GM23338 (cell line): Measurements from ENCODE around the gene EHD1. TPM values are rescaled to one million over a fixed set of nuclear protein-coding genes. Genes with fewer than 3 reads are reported as not detected.

Experiments
- ATAC-seq: fragments of 200-7000 bp; cut with Tn5 transposase; 3 replicates; pipeline ENCODE4 v1.9.1; 2020
- DNase-seq: peaks from one replicate; pipeline ENCODE4 v3.0.0-alpha.2; 2015; ENCODE audit warnings: low spot score
- H2AFZ ChIP-seq: fragments of 200-600 bp; sonication (generic); 2 replicates; pipeline ENCODE4 v1.8.0; 2016; ENCODE audit warnings: antibody characterized with exemption, mild to moderate bottlenecking, moderate library complexity
- H3F3A ChIP-seq: fragments of 200-600 bp; sonication (generic); replicated peaks from 2 replicates; pipeline ENCODE4 v1.8.0; 2017; ENCODE audit warnings: antibody characterized with exemption, mixed run types, low read depth
- H3K27ac ChIP-seq: fragments of 200-600 bp; sonication (generic); 2 replicates; pipeline ENCODE4 v1.6.1; 2016; ENCODE audit warnings: low read depth
- H3K27me3 ChIP-seq: fragments of 200-600 bp; sonication (generic); 2 replicates; pipeline ENCODE4 v1.8.0; 2016; ENCODE audit warnings: mild to moderate bottlenecking, mixed run types, moderate library complexity; ENCODE audit not compliant: insufficient read depth
- H3K36me3 ChIP-seq: fragments of 200-600 bp; sonication (generic); 2 replicates; pipeline ENCODE4 v1.8.0; 2016; ENCODE audit warnings: mild to moderate bottlenecking; ENCODE audit not compliant: insufficient read depth
- H3K4me1 ChIP-seq: fragments of 200-600 bp; sonication (generic); 2 replicates; pipeline ENCODE4 v1.8.0; 2016; ENCODE audit warnings: mild to moderate bottlenecking, moderate library complexity; ENCODE audit not compliant: insufficient read depth
- H3K4me2 ChIP-seq: fragments of 200-600 bp; sonication (generic); 2 replicates; pipeline ENCODE4 v1.7.1; 2017; ENCODE audit warnings: mixed run types
- H3K4me3 ChIP-seq: fragments of 200-600 bp; sonication (generic); 2 replicates; pipeline ENCODE4 v1.6.1; 2016; ENCODE audit warnings: mixed run types
- H3K79me2 ChIP-seq: fragments of 200-600 bp; sonication (generic); replicated peaks from 2 replicates; pipeline ENCODE4 v1.8.0; 2017; ENCODE audit warnings: mild to moderate bottlenecking; ENCODE audit not compliant: insufficient read depth
- H3K9me2 ChIP-seq: fragments of 200-600 bp; sonication (generic); 2 replicates; pipeline ENCODE4 v1.8.0; 2017; ENCODE audit not compliant: insufficient read depth
- H4K20me1 ChIP-seq: fragments of 200-600 bp; sonication (generic); replicated peaks from 2 replicates; pipeline ENCODE4 v1.8.0; 2017; ENCODE audit warnings: mild to moderate bottlenecking; ENCODE audit not compliant: insufficient read depth
- H3K27ac Mint-ChIP-seq: 2 replicates; pipeline ENCODE4 v1.8.0; 2020; ENCODE audit warnings: inconsistent platforms, mild to moderate bottlenecking, moderate library complexity, mixed read lengths
- H3K27me3 Mint-ChIP-seq: 3 replicates; pipeline ENCODE4 v1.8.0; 2022; ENCODE audit warnings: low read depth, mild to moderate bottlenecking, moderate library complexity, mixed read lengths, inconsistent platforms; ENCODE audit not compliant: insufficient read depth, poor library complexity
- H3K36me3 Mint-ChIP-seq: 3 replicates; pipeline ENCODE4 v1.8.0; 2021; ENCODE audit warnings: low read depth, mild to moderate bottlenecking, inconsistent platforms, moderate library complexity, mixed read lengths
- H3K4me1 Mint-ChIP-seq: 3 replicates; pipeline ENCODE4 v1.8.0; 2020; ENCODE audit warnings: mild to moderate bottlenecking, inconsistent platforms, mixed read lengths
- H3K4me3 Mint-ChIP-seq: 3 replicates; pipeline ENCODE4 v1.8.0; 2021; ENCODE audit warnings: moderate library complexity, mild to moderate bottlenecking, inconsistent platforms, mixed read lengths
- H3K9me3 Mint-ChIP-seq: 3 replicates; pipeline ENCODE4 v1.8.0; 2020; ENCODE audit warnings: moderate library complexity, mild to moderate bottlenecking, inconsistent platforms, mixed read lengths
- CREB1 ChIP-seq: fragments of 250-450 bp; sonication (Bioruptor Pico); IDR thresholded peaks from 2 replicates; pipeline ENCODE4 v1.5.0; 2020; ENCODE audit warnings: low read depth, mild to moderate bottlenecking, moderate library complexity
- POLR2AphosphoS5 ChIP-seq: IDR thresholded peaks from 2 replicates; pipeline ENCODE4 v1.6.1; 2016; ENCODE audit warnings: antibody characterized with exemption, low read depth
- STAT1 ChIP-seq: IDR thresholded peaks from one replicate; pipeline ENCODE4 v1.6.1; 2016; ENCODE audit warnings: antibody characterized with exemption; ENCODE audit not compliant: unreplicated experiment
- ZNF462 ChIP-seq: fragments of 250-450 bp; sonication (Bioruptor Pico); IDR thresholded peaks from 2 replicates; pipeline ENCODE4 v1.5.0; 2020; ENCODE audit warnings: mild to moderate bottlenecking, moderate library complexity
- polyA plus RNA-seq: library from polyadenylated mRNA; unstranded; fragments of >200 nt; fragmentation: Nextera tagmentation; extraction: Ambion mirVana; gene quantifications from 2 replicates; pipeline ENCODE4 v1.2.1, GENCODE V29; 2016
- total RNA-seq: library from RNA; depleted of rRNA; stranded (reverse); fragments of >200 nt; shearing (Covaris generic); gene quantifications from 2 replicates; pipeline ENCODE4 v1.2.3, GENCODE V29; 2014

EHD1 gene
- total and polyA plus RNA-seq, 2 experiments from 2014 or later = 16.7 to 69.7 TPM

DNA sequence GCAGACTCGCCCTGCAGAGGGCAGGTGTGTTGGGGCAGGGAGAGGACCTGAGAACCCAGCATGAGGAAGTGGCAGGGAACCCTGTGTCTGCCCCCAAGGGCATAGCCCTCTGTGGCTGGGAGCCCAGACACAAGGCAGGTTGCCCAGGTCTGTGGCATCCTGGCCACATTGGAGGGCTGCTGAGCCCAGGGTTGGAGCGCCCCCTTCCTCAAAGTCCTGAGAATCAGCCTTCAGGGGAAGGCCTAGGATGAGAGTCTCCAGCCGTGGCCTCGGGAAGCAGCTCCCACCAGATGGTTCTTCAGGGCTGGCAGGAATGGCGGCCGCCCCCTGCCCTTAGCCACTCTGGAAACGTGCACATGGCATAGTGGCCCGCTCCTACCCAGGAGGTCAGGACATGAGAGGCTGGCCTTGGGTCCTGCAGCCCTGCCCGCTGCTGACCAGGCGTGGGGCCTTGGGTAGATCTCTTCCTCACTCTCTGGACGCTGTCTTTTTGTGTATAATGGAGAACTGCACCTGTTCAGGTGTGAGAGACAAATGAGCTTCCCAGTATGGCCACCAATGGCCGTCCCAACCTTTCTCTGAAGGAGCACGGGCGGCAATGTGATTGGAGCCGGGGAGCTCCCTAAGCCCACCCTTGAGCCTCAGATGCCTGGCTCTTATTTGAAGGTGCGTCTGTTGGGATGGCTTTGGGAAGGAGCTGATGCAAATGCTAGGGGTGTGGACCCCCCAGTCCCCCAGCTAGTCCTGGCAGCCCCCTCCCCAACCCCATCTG lies 29.4 kb downstream of the EHD1 start (continued):
- no peak for TF ChIP-seq ZNF462 (CRISPR knock-in tag)

DNA sequence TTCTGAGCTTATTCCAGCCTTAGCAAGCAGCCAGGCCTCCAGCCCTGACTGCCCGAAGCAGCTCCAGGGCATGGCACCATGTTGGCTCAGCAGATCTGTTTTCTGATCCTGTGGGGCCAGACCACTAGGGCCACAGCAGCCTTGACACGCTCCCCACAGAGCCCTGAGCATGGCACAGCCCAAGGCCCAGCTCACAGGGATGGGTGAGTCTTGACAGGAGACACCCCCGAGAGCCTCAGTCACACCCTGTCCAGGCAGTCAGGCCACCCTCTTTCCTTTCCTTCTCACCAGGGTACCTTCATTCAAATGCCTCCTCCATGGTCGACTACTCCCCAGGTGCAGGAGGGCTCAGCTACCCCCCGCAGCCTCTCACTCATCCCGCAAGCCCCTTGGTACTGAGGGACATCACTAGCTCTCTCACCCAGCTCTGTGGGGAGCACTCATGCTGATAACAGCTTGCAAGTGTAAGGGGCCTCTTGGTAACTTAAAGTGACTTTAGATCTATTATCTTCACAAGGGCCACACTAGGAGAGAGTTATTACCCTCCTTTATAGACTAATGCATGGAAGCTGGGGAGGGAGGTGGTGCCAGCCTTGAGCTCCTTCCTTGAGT lies 30.1 kb downstream of the EHD1 start:
- ATAC-seq = no peak
- no peaks in the 10 kb centered on the region for H3K9me3 Mint-ChIP-seq

More for the DNA sequence above, 30.1 kb downstream of the EHD1 start:
- Histone ChIP-seq H4K20me1 (no peaks in the 10 kb centered on the region), H3K36me3 (no peaks in the 10 kb centered on the region), H3K27me3 (no peaks in the 10 kb centered on the region), H3K4me3 (no peak overlapping the region), H3K9me2 (no peaks in the 10 kb centered on the region), H3K79me2 (no peaks in the 10 kb centered on the region), H3K4me1 (peaks cover 9% of the 10 kb centered on the region), H2AFZ (peak overlapping the region; percentile 78; the same call in 1 of the 2 replicates), H3K27ac (no peak overlapping the region), H3K4me2 (no peak overlapping the region), H3F3A (no peaks in the 10 kb centered on the region)
- H3K27me3 Mint-ChIP-seq = peaks cover 15% of the 10 kb centered on the region
- no peak overlapping the region for H3K4me3 Mint-ChIP-seq
- no peaks in the 10 kb centered on the region for H3K36me3 Mint-ChIP-seq
- no peak for DNase-seq
- no peak overlapping the region for H3K27ac Mint-ChIP-seq
- H3K4me1 Mint-ChIP-seq = peaks cover 27% of the 10 kb centered on the region
- no peak for TF ChIP-seq CREB1 (CRISPR knock-in tag)
- no peak for TF ChIP-seq POLR2AphosphoS5
- no peak for TF ChIP-seq STAT1
